Coronary artery (tissue), 2 donors: ENCODE data around the gene PKMYT1.
"Not testable (repeated sequence)": the region's sequence is repeated elsewhere in the genome, so short reads cannot be mapped to it uniquely, and the experiment has no call there.

ENCODE experiments used
- DNase-seq: peaks from one replicate; pipeline ENCODE4 v3.0.0-alpha.2; 2017; ENCODE audit warnings: low spot score
- H3K27ac ChIP-seq, 2 donors: fragments of 200-600 bp; sonication (generic); one replicate each; pipeline ENCODE4 v1.5.1; 2016 to 2019
- H3K4me3 ChIP-seq: fragments of 200-600 bp; sonication (generic); 2 replicates; pipeline ENCODE4 v1.5.1; 2016; ENCODE audit warnings: mild to moderate bottlenecking, moderate library complexity
- CTCF ChIP-seq: fragments of 200-600 bp; sonication (generic); IDR thresholded peaks from one replicate; pipeline ENCODE4 v1.5.1; 2019; ENCODE audit warnings: antibody characterized with exemption

The PKMYT1 gene

GRCh38 chr16:2929693-2930092 lies 50.6 kb downstream of the PKMYT1 start:
- H3K27ac ChIP-seq: no peak overlapping the region
- no peak overlapping the region for H3K4me3 ChIP-seq
- no peak for DNase-seq
- no peak for TF ChIP-seq CTCF

DNA sequence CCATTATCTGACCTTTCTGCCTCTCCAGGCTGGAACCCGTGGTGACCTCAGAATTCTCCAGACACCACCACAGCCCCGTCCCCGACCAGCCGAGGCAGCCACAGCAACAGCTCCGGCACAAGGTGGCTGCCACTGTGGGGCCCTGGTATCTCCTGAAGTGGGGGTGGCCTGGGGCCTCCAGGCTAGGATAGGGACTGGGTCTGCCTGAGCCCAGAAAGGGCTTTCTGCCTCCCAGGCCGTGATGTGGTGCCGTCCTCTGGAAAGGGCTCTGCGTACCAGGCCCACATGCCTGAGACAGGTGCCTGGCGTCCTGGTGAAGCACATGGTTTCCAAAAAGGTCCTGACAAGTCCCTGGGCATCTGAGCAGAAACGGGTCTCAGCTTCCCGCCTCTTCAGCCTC lies 51.5 kb downstream of the PKMYT1 start:
- no peak for DNase-seq
- Histone ChIP-seq H3K27ac (no peak overlapping the region), H3K4me3 (no peak overlapping the region)
- no peak for TF ChIP-seq CTCF

DNA sequence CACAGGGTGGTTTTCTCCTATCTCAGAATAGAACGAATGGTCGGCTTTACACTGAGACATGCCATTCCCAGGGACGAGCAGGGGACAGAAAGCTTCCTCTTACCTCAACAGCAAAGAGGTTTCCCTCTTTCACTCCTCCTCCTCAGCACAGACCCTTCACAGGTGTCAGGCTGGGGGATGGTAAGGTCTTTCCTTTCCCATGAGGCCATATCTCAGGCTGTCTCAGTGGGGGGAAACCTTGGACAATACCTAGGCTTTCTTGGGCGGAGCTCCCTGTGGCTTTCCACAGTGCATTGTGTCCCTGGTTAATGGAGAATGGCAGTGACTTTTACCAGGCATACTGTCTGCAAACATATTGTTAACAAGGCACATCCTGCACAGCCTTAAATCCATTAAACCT lies 52.1 kb downstream of the PKMYT1 start:
- not testable (repeated sequence) for H3K4me3 ChIP-seq, H3K27ac ChIP-seq, DNase-seq

DNA sequence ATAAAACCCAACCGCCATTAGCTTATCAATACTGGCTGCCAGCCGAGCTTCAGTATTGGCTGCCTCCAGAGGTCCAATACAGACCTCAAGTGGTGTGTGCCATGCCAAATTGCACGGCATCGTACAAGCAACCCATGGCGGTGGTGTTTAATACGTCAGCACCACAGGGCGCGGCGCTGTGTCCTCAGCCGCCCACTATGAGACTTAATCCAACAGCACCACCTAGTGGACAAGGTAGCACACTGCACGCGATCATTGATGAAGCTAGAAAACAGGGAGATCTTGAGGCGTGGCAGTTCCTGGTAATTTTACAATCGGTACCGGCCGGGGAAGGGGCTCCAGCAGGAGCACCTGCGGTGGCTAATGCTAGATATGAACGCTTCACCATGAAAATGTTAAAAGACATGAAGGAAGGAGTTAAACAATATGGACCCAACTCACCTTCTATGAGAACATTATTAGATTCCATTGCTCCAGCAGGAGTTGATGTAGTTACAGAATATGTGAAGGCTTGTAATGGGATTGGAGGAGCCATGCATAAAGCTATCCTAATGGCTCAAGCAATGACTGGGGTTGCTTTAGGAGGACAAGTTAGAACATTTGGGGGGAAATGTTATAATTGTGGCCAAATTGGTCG lies 53.1 kb downstream of the PKMYT1 start:
- peak; percentile 88 for TF ChIP-seq CTCF
- Histone ChIP-seq H3K4me3 (peak overlapping the region; percentile 60), H3K27ac (no peak overlapping the region)
- peak; percentile 89 for DNase-seq

DNA sequence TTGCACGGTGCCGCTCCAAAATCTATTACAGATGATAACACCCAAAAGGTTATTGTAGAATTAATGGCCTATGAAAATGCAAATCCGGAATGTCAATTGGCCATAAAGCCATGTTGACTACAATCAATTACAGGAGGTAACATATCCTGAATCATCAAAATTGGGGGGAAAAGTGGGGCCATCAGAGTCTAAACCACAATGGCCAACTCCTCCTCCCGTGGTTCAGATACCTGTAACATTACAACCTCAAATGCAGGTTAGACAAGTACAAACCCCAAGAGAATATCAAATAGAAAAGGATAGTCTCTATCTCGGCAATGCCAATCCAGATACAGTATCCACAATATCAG lies 53.6 kb downstream of the PKMYT1 start:
- no peak for DNase-seq
- Histone ChIP-seq H3K27ac (no peak overlapping the region), H3K4me3 (peak overlapping the region; percentile 60)
- no peak for TF ChIP-seq CTCF

DNA sequence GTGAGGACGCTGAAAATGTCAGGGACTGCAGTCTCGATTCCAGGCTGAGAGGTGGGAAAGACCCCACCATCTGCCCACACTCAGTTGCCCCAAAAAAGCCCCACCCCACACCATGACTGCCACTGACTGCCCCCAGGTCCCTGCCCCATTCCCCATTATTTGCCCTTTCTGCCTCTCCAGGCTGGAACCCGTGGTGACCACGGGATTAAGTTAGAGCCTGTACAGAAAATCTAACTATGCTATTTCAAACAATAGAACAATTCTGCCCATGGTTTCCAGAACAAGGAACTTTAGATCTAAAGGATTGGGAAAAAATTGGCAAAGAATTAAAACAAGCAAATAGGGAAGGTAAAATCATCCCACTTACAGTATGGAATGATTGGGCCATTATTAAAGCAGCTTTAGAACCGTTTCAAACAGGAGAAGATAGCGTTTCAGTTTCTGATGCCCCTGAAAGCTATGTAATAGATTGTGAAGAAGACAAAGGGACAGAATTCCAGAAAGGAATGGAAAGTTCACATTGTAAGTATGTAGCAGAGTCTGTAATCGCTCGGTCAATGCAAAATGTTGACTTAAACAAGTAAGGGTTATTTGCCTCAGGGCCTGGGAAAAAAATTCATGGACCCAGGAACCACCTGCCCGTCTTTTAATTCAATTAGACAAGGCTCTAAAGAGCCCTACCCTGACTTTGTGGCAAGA lies 54.1 kb downstream of the PKMYT1 start:
- no peak overlapping the region for H3K4me3 ChIP-seq
- TF ChIP-seq CTCF: no peak

GRCh38 chr16:2924901-2925755 lies 55.1 kb downstream of the PKMYT1 start:
- no peak for DNase-seq
- H3K4me3 ChIP-seq: no peak overlapping the region
- no peak overlapping the region for H3K27ac ChIP-seq
- no peak for TF ChIP-seq CTCF

More for the DNA sequence above, 54.1 kb downstream of the PKMYT1 start:
- no peak overlapping the region for H3K27ac ChIP-seq
- DNase-seq: no peak
